GM20431 (cell line): ENCODE results near the gene SLC26A2.

Experiments
- in situ Hi-C: fragments of 300-500 bp; cut with MseI, MboI; formaldehyde crosslinking; loops from one replicate; pipeline ENCODE4 v1.15.0; 2020; ENCODE audit warnings: low sequenced_read_pairs; ENCODE audit not compliant: unreplicated experiment

SLC26A2 gene

GRCh38 chr5:149960272-149961185, at the start of gene SLC26A2:
Gene SLC26A2, plus strand, starts transcription at chr5:149960758. Its CDS starts 16,895 bp downstream, at chr5:149977653.
- in situ Hi-C loops = no loop called here

- in situ Hi-C loops = no loop called here
These were observed 49.5 kb upstream of the SLC26A2 start for GRCh38 chr5:149911031-149911430.

- in situ Hi-C loops = no loop called here
These were observed 48.2 kb upstream of the SLC26A2 start for GRCh38 chr5:149912226-149912871.

- in situ Hi-C loops = no loop called here
These were observed 46.8 kb upstream of the SLC26A2 start for GRCh38 chr5:149913436-149914419.

DNA sequence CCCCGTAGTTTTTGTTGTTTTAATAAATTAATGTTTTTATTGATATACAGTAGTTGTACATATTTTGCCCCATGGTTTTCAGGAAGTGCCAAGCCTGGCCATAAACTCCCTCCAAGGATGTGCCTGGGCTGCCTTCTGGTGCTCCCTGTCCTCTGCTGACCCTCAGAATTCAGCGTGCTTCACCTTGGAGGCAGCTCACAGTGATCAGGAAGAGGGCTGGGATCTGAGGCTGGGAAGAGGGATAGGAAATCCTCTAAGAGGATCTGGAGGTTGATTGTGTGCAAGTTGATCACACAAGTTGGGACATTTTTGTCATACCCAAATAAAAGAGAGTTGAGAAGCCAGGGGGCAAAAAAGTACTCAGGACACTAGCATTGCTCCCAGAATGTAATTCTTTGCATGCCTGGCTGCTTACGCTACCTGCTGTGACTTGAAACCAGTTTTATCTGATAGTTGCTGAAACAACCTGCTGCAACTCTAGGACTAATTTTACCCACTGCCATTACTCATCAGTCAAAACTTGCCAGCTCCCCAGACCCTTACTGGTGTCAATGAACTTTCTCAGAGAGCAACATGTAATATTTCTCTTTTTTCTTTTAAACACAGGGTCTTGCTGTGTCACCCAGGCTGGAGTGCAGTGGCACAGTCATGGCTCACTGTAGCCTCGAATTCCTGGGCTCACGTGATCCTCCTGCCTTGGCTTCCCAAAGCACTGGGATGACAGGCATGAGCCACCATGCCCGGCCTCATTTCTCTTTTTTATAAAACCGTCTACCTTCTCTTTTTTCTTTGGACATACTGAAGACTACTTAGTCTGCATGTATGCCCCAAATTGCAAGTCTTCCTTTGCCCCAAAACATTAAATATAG, 44.9 kb upstream of the SLC26A2 start:
- in situ Hi-C loops = no loop called here

- in situ Hi-C loops = no loop called here
These were observed 44.1 kb upstream of the SLC26A2 start for GRCh38 chr5:149916334-149917072.

DNA sequence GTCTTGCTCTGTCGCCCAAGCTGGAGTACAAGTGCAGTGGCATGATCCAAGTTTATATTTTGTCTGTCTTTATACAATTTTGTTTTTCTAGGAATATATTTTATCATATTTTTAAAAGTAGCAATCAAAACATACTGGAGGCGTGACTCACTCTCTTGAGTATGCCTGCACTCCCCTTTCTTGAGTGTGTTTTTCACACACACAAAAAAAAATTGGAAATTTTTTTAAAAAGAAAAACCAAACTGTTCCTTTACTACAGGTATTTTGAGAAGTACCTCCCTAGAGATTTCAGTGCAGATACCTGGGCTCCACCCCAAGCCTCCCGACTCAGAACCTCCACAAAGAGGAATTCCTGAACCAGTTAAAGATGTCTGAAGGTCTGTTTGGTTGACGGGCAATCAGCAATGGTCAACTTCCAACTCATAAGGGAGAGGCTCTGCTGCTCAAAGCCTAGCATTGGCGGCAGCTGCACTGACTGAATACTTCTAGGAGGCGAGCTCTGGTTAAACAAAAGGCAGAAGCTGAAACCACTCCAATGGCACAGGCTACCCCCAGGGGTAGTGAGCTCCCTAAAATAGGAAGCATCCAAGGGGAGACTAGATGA, 43.4 kb upstream of the SLC26A2 start:
- in situ Hi-C loops = no loop called here

GRCh38 chr5:149921597-149921996, 39.0 kb upstream of the SLC26A2 start:
- in situ Hi-C loops = no loop called here

GRCh38 chr5:149922950-149923349, 37.6 kb upstream of the SLC26A2 start:
- in situ Hi-C loops = no loop called here

- in situ Hi-C loops = no loop called here
These were observed 36.1 kb upstream of the SLC26A2 start for GRCh38 chr5:149924486-149924885.

GRCh38 chr5:149930043-149930748, 30.4 kb upstream of the SLC26A2 start:
- in situ Hi-C loops = no loop called here

DNA sequence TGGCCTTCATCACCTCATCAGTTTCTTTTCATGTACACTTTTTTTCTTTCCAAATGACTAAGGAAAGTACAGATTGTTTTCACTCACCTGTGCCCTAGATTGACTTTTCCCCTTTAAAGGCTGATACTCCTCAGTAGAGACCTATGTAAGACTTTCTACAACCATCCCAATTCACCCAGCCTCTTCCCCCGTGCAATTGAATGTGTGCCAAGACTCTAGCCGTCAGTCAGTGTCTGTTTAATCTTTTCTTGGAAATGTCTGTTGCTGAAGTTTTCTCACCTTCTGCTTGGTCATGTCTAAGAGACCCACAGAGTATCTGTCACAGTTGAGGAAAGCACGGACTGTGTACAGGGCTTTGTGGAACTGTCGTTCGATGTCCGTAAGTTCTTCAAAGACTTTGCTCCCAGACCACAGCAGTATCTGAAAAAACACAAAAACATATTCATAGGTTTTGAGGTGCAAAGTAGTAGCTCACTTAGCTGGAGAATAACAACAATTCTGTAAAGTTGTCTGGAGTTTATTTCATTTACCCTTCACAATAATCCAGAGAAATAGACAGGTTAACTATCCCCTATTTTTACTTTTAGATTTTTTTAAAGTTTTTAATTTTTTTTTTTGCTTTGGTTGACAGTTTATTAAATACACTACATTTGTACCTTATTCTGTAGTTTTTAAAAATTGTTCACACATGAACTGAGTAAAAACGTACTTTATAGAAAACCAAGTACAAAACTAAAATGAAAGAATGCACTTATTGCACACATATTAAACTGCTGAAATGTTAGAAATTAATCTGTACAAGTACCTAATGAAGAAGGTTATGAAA, 29.6 kb upstream of the SLC26A2 start:
- in situ Hi-C loops = no loop called here

GRCh38 chr5:149931992-149932436, 28.5 kb upstream of the SLC26A2 start:
- in situ Hi-C loops = no loop called here

DNA sequence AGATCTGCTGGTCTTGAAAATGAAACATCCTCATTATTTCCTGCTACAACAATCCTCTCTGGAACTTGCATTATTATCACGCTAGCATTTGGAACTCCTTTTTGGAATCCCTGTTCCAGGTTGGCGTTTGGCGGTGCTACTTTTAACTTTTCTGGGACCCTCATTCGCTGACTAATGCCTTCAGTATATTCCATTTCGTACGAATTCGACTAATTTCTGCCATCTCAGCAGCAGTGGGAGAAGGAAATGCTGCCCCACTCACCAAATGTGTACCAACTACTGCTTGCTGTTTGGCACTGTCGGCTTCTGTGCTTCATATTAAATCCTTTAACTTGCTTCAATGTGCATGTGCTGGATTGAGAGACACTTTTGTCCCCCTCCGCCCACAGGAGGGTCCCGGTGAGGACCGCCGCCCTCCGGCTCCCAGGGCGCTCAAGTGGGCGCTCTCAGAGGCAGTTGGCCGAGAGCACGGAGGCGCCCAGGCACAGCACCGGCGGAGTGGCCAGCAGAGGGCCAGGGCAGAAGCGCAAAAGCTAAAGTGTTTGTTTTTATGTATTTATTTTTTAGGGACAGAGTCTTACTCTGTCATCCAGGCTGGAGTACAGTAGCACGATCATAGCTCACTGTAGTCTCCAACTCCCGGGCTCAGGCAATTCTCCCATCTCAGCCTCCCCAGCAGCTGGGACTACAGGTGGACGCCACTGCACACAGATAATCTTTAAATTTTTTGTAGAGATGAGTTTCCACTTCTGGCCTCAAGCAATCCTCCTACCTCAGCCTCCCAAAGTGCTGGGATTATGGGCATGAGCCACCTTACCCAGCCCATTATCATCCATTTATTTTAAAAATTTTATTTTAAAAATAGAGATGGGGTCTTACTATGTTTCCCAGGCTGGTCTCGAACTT, 27.9 kb upstream of the SLC26A2 start:
- in situ Hi-C loops = no loop called here

GRCh38 chr5:149935431-149935901, 25.1 kb upstream of the SLC26A2 start:
- in situ Hi-C loops = no loop called here
